ENCODE measurements around the gene XAGE5. TPM values are rescaled to one million over a fixed set of nuclear protein-coding genes. Genes with fewer than 3 reads are reported as not detected.

XAGE5 gene
- total RNA-seq, 3 donors from 2014 or later (not counting 1 experiment from before 2014, with no cell fraction given) = not detected

- no peaks in the 10 kb centered on the region for H3K27me3 ChIP-seq (ENCODE audit: control insufficient read depth, insufficient read depth, low read length)
- H3K36me3 ChIP-seq (ENCODE audit: control insufficient read depth, insufficient read depth, low read length) = no peaks in the 10 kb centered on the region
- Mint-ChIP-seq H3K4me3 (no peak overlapping the region), H3K4me1 (no peaks in the 10 kb centered on the region), H3K27me3 (ENCODE audit: low read depth in 2 of 2) (peaks cover 0 to 31% of the 10 kb centered on the region in 2 donors), H3K36me3 (no peaks in the 10 kb centered on the region), H3K27ac (no peak overlapping the region), H3K9me3 (no peaks in the 10 kb centered on the region)
- intact Hi-C loops (cut with micrococcal nuclease) = no loop called here
- DNase-seq (no peak), ATAC-seq (no peak)
- no peak overlapping the region for H3K4me3 ChIP-seq (ENCODE audit: low read length)
- no peak overlapping the region for H3K27ac ChIP-seq (ENCODE audit: low read length)
- no peak for TF ChIP-seq CTCF (IDR thresholded peaks at IDR 0.05)
- H3K4me1 ChIP-seq (ENCODE audit: control insufficient read depth, insufficient read depth, low read length) = no peaks in the 10 kb centered on the region
- WGBS (ENCODE audit: insufficient coverage) = 71% methylated on average over 3 of the region's 4 CpGs
- no peaks in the 10 kb centered on the region for H3K9me3 ChIP-seq (ENCODE audit: control insufficient read depth, insufficient read depth, low read length)
Measured at GRCh38 chrX:52819788-52820187, 8.7 kb downstream of the XAGE5 start.

GRCh38 chrX:52821079-52821760, 10.1 kb downstream of the XAGE5 start:
- Mint-ChIP-seq H3K27ac (no peak overlapping the region), H3K9me3 (no peaks in the 10 kb centered on the region), H3K27me3 (ENCODE audit: low read depth in 2 of 2) (peaks cover 0 to 26% of the 10 kb centered on the region in 2 donors), H3K36me3 (no peaks in the 10 kb centered on the region), H3K4me3 (no peak overlapping the region), H3K4me1 (no peaks in the 10 kb centered on the region)
- intact Hi-C loops (cut with micrococcal nuclease) = no loop called here
- DNase-seq (no peak), ATAC-seq (no peak)
- TF ChIP-seq CTCF (IDR thresholded peaks at IDR 0.05) = no peak
- Histone ChIP-seq H3K4me1 (ENCODE audit: control insufficient read depth, insufficient read depth, low read length) (no peaks in the 10 kb centered on the region), H3K4me3 (ENCODE audit: low read length) (no peak overlapping the region), H3K27me3 (ENCODE audit: control insufficient read depth, insufficient read depth, low read length) (no peaks in the 10 kb centered on the region), H3K27ac (ENCODE audit: low read length) (no peak overlapping the region), H3K36me3 (ENCODE audit: control insufficient read depth, insufficient read depth, low read length) (no peaks in the 10 kb centered on the region), H3K9me3 (ENCODE audit: control insufficient read depth, insufficient read depth, low read length) (no peaks in the 10 kb centered on the region)
- WGBS (ENCODE audit: insufficient coverage) = 83% methylated on average over 9 of the region's 11 CpGs

GRCh38 chrX:52824608-52825007, 13.5 kb downstream of the XAGE5 start:
- WGBS (ENCODE audit: insufficient coverage) = no CpG with 5 or more reads among the region's 2 CpGs
- Mint-ChIP-seq H3K36me3 (no peaks in the 10 kb centered on the region), H3K9me3 (no peaks in the 10 kb centered on the region), H3K4me1 (no peaks in the 10 kb centered on the region), H3K27ac (no peak overlapping the region), H3K4me3 (no peak overlapping the region), H3K27me3 (ENCODE audit: low read depth in 2 of 2) (peaks cover 0 to 6% of the 10 kb centered on the region in 2 donors)
- intact Hi-C loops (cut with micrococcal nuclease) = no loop called here
- no peaks in the 10 kb centered on the region for H3K36me3 ChIP-seq (ENCODE audit: control insufficient read depth, insufficient read depth, low read length)
- ATAC-seq (no peak), DNase-seq (no peak)
- H3K4me3 ChIP-seq (ENCODE audit: low read length) = no peak overlapping the region
- H3K27me3 ChIP-seq (ENCODE audit: control insufficient read depth, insufficient read depth, low read length) = no peaks in the 10 kb centered on the region
- H3K4me1 ChIP-seq (ENCODE audit: control insufficient read depth, insufficient read depth, low read length) = no peaks in the 10 kb centered on the region
- TF ChIP-seq CTCF (IDR thresholded peaks at IDR 0.05) = no peak
- no peaks in the 10 kb centered on the region for H3K9me3 ChIP-seq (ENCODE audit: control insufficient read depth, insufficient read depth, low read length)
- H3K27ac ChIP-seq (ENCODE audit: low read length) = no peak overlapping the region

GRCh38 chrX:52830551-52830950, 19.5 kb downstream of the XAGE5 start:
- H3K4me3 Mint-ChIP-seq = no peak overlapping the region
- 68% methylated on average over 2 of the region's 3 CpGs for WGBS (ENCODE audit: insufficient coverage)
- H3K9me3 ChIP-seq (ENCODE audit: control insufficient read depth, insufficient read depth, low read length) = no peaks in the 10 kb centered on the region
- no peak overlapping the region for H3K27ac ChIP-seq (ENCODE audit: low read length)
- H3K36me3 ChIP-seq (ENCODE audit: control insufficient read depth, insufficient read depth, low read length) = no peaks in the 10 kb centered on the region
- no peaks in the 10 kb centered on the region for H3K27me3 ChIP-seq (ENCODE audit: control insufficient read depth, insufficient read depth, low read length)
- no peak for ATAC-seq
- no peaks in the 10 kb centered on the region for H3K4me1 Mint-ChIP-seq
- no peaks in the 10 kb centered on the region for H3K4me1 ChIP-seq (ENCODE audit: control insufficient read depth, insufficient read depth, low read length)
- peaks cover 0 to 19% of the 10 kb centered on the region in 2 donors for H3K27me3 Mint-ChIP-seq (ENCODE audit: low read depth in 2 of 2)
- no peaks in the 10 kb centered on the region for H3K36me3 Mint-ChIP-seq
- no peak overlapping the region for H3K4me3 ChIP-seq (ENCODE audit: low read length)
- no peak for TF ChIP-seq CTCF (IDR thresholded peaks at IDR 0.05)
- no peak for DNase-seq
- intact Hi-C loops (cut with micrococcal nuclease) = no loop called here
- H3K9me3 Mint-ChIP-seq = no peaks in the 10 kb centered on the region
- no peak overlapping the region for H3K27ac Mint-ChIP-seq

All from natural killer cell (primary cell).